Natural killer cell (primary cell): ENCODE measurements around the gene ADGRB3. TPM values are rescaled to one million over a fixed set of nuclear protein-coding genes. Genes with fewer than 3 reads are reported as not detected.
A peak's percentile ranks its signal among the peaks of the same experiment; 100 is the strongest.

Source experiments
- ATAC-seq, 3 donors: fragments of 150-1000 bp in 2 of 3; fragments of 200-7000 bp in 1 of 3; cut with Tn5 transposase; 1 replicate in 1 of 3; 2 replicates in 2 of 3; pipeline ENCODE4 v1.10.0; 2021; ENCODE audit warnings: mild to moderate bottlenecking in 2 of 3, moderate library complexity in 2 of 3
- DNase-seq, 2 donors: peaks; one replicate each; pipeline versions ENCODE4 v3.0.0 to v3.0.0-alpha.2; 2013 to 2021; ENCODE audit warnings: mixed read lengths in 1 of 2
- H3K27ac ChIP-seq: one replicate; pipeline ENCODE4 v1.5.1; 2013; ENCODE audit warnings: mild to moderate bottlenecking, low read length
- H3K27me3 ChIP-seq: one replicate; pipeline ENCODE4 v1.6.1; 2013; ENCODE audit warnings: low read length; ENCODE audit not compliant: control insufficient read depth, insufficient read depth
- H3K36me3 ChIP-seq: one replicate; pipeline ENCODE4 v1.6.1; 2013; ENCODE audit warnings: low read length; ENCODE audit not compliant: control insufficient read depth, insufficient read depth
- H3K4me1 ChIP-seq: one replicate; pipeline ENCODE4 v1.6.1; 2013; ENCODE audit warnings: low read length; ENCODE audit not compliant: control insufficient read depth, insufficient read depth
- H3K4me3 ChIP-seq: one replicate; pipeline ENCODE4 v1.5.1; 2013; ENCODE audit warnings: low read length
- H3K9me3 ChIP-seq: one replicate; pipeline ENCODE4 v1.6.1; 2013; ENCODE audit warnings: low read length; ENCODE audit not compliant: control insufficient read depth, insufficient read depth
- H3K27ac Mint-ChIP-seq, 2 donors: one replicate each; pipeline ENCODE4 v1.8.0; 2022; ENCODE audit warnings: mild to moderate bottlenecking in 2 of 2, mixed read lengths in 2 of 2, moderate library complexity in 1 of 2
- H3K27me3 Mint-ChIP-seq, 2 donors: one replicate each; pipeline ENCODE4 v1.8.0; 2022; ENCODE audit warnings: low read depth in 2 of 2, mixed read lengths in 2 of 2
- H3K36me3 Mint-ChIP-seq: one replicate; pipeline ENCODE4 v1.8.0; 2022; ENCODE audit warnings: mixed read lengths
- H3K4me1 Mint-ChIP-seq, 2 donors: one replicate each; pipeline ENCODE4 v1.8.0; 2022; ENCODE audit warnings: mixed read lengths in 2 of 2
- H3K4me3 Mint-ChIP-seq: one replicate; pipeline ENCODE4 v1.8.0; 2022; ENCODE audit warnings: mild to moderate bottlenecking, moderate library complexity, mixed read lengths
- H3K9me3 Mint-ChIP-seq, 2 donors: one replicate each; pipeline ENCODE4 v1.8.0; 2022; ENCODE audit warnings: mixed read lengths in 2 of 2
- WGBS: methylation state at CpG from one replicate; pipeline ENCODE4 v1.1.7; 2013; ENCODE audit warnings: missing lambda C conversion rate; ENCODE audit not compliant: insufficient coverage; 5-methylcytosine and 5-hydroxymethylcytosine counted together
- intact Hi-C: fragments of 100-400 bp; cut with micrococcal nuclease; formaldehyde crosslinking; loops from one replicate; pipeline ENCODE4 v1.14.2; 2022
- total RNA-seq, 4 donors: library from RNA; stranded (reverse); fragments of 120-200 nt in 1 of 4; gene quantifications; one replicate each; pipeline versions ENCODE4 v1.2.3 to v1.2.4, GENCODE V29; 2013 to 2022
- TF ChIP-seq, protein P1 (sequence below): fragments of 200-600 bp; IDR thresholded peaks from one replicate; pipeline ENCODE4 v1.8.0; 2022; ENCODE audit warnings: antibody characterized with exemption

Gene ADGRB3
- total RNA-seq, 3 donors from 2014 or later (not counting 1 experiment from before 2014, with no cell fraction given): not detected

DNA sequence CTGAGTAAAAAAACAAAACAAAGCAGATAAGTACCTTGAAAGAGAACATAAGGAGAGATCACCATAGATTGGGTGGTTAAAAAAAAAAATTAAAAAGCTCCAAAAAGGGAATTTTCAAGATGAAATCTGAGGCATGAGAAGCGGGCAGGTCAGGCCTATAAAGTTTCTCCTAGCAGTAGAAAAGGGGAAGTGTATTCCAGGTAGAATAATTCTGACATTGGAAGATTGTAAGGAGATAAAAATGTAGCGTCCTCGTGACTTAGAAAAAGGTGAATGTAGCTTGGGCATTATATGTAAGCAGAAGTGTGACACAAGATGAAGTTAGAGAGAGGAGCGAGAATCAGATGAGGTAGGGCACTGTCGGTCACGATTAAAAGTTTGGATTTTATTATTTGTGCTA, 9.1 kb upstream of the ADGRB3 start:
- Histone ChIP-seq H3K4me1 (no peaks in the 10 kb centered on the region), H3K27me3 (no peaks in the 10 kb centered on the region), H3K4me3 (no peak overlapping the region), H3K27ac (no peak overlapping the region), H3K36me3 (no peaks in the 10 kb centered on the region), H3K9me3 (no peaks in the 10 kb centered on the region)
- Mint-ChIP-seq H3K4me1 (no peaks in the 10 kb centered on the region), H3K4me3 (no peak overlapping the region), H3K9me3 (peaks cover 21 to 36% of the 10 kb centered on the region in 2 donors), H3K27ac (no peak overlapping the region), H3K27me3 (no peaks in the 10 kb centered on the region), H3K36me3 (no peaks in the 10 kb centered on the region)
- 85% methylated on average over 6 of the region's 6 CpGs for WGBS
- no peak for DNase-seq
- intact Hi-C loops: no loop called here
- no peak for ATAC-seq
- TF ChIP-seq, protein P1, sequence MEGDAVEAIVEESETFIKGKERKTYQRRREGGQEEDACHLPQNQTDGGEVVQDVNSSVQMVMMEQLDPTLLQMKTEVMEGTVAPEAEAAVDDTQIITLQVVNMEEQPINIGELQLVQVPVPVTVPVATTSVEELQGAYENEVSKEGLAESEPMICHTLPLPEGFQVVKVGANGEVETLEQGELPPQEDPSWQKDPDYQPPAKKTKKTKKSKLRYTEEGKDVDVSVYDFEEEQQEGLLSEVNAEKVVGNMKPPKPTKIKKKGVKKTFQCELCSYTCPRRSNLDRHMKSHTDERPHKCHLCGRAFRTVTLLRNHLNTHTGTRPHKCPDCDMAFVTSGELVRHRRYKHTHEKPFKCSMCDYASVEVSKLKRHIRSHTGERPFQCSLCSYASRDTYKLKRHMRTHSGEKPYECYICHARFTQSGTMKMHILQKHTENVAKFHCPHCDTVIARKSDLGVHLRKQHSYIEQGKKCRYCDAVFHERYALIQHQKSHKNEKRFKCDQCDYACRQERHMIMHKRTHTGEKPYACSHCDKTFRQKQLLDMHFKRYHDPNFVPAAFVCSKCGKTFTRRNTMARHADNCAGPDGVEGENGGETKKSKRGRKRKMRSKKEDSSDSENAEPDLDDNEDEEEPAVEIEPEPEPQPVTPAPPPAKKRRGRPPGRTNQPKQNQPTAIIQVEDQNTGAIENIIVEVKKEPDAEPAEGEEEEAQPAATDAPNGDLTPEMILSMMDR: no peak

DNA sequence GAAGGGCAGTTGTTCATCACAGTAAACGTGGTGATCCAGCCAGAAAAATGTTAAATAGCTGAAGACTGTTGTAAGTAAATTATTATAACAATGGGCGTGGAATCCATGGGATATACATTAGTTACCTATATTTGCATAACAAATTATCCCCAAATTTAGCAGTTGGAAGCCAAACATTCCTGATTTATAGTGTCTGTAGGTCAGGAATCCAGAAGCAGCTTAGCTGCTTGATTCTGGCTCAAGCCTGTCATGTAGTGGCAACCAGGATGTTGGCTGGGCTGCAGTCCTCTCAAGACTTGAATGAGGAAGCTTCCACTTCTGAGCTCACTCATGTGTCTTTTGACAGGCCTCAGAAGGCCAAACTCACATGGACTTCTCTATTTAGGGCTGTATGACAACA, 6.9 kb upstream of the ADGRB3 start:
- no peaks in the 10 kb centered on the region for H3K27me3 Mint-ChIP-seq
- H3K4me1 Mint-ChIP-seq: no peaks in the 10 kb centered on the region
- 57% methylated on average over 1 of the region's 2 CpGs for WGBS
- intact Hi-C loops: no loop called here
- Histone ChIP-seq H3K4me1 (no peaks in the 10 kb centered on the region), H3K4me3 (no peak overlapping the region), H3K27ac (no peak overlapping the region), H3K9me3 (no peaks in the 10 kb centered on the region), H3K27me3 (peaks cover 2% of the 10 kb centered on the region), H3K36me3 (no peaks in the 10 kb centered on the region)
- no peaks in the 10 kb centered on the region for H3K36me3 Mint-ChIP-seq
- H3K4me3 Mint-ChIP-seq: no peak overlapping the region
- ATAC-seq (no peak), DNase-seq (no peak)
- TF ChIP-seq, protein P1: no peak
- peaks cover 21 to 36% of the 10 kb centered on the region in 2 donors for H3K9me3 Mint-ChIP-seq
- H3K27ac Mint-ChIP-seq: no peak overlapping the region

DNA sequence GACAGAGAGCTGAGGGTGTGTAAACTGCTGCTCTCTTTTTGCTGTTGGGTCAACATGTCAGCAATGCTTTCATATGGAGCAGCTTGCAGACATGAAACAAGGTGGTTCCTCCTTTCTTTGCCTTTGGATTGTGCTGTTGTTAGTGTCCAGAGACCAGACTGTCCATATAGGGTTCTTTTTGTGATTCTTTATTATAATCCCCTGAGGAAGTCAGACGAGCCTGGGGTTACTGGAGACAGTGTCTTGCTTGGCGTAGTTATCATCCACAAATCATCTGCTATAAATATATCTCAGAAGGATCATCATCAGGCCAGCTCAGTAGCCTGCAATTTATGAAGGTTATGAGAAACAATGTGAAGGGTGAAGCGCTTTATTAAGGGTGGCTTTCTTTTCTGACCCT, 2.3 kb upstream of the ADGRB3 start:
- TF ChIP-seq, protein P1: no peak
- peaks cover 17% of the 10 kb centered on the region for H3K4me1 ChIP-seq
- no peak for ATAC-seq
- H3K9me3 ChIP-seq: no peaks in the 10 kb centered on the region
- 73% methylated on average over 2 of the region's 3 CpGs for WGBS
- DNase-seq: no peak
- no peaks in the 10 kb centered on the region for H3K36me3 Mint-ChIP-seq
- H3K27ac ChIP-seq: no peak overlapping the region
- peaks cover 9 to 11% of the 10 kb centered on the region in 2 donors for H3K9me3 Mint-ChIP-seq
- intact Hi-C loops: no loop called here
- no peak overlapping the region for H3K27ac Mint-ChIP-seq
- H3K4me3 Mint-ChIP-seq: no peak overlapping the region
- H3K27me3 ChIP-seq: peaks cover 16% of the 10 kb centered on the region
- no peak overlapping the region for H3K4me3 ChIP-seq
- H3K36me3 ChIP-seq: no peaks in the 10 kb centered on the region
- peaks cover 26 to 28% of the 10 kb centered on the region in 2 donors for H3K4me1 Mint-ChIP-seq
- H3K27me3 Mint-ChIP-seq: peaks cover 22 to 32% of the 10 kb centered on the region in 2 donors

DNA sequence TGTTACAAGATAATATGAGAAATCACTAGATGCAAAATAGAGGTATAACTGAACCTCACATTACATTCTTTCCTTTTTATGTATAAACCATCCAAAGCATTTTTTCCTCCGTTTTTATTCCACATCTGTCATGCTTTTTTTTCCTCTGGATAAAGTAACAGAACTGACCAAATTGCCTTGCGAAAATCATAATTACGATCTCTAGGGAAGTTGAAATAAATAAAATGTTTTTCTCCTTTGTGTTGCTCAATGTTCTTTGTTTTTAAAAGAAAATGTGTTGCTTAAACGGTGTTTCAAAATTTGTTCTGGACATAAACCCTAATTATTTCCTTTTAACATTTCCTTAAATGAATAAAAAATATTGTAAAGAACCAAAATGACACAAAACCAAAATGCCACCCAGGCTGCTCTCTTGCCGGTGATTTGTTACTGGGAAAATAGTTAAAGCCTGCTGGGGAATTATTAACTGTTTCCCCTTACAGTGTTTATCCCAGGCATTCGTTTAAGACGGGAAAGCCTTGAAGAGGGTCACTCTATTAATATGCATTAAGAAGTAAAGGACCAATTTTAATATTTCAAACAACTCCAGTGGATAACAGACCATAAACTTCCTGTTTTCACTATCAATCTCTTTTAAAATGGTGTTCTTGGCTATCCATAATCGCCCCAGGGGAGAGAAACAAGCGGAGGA, 1.7 kb upstream of the ADGRB3 start:
- H3K4me3 ChIP-seq: no peak overlapping the region
- H3K4me3 Mint-ChIP-seq: peak overlapping the region; percentile 79

More for the DNA sequence above, 1.7 kb upstream of the ADGRB3 start:
- Mint-ChIP-seq H3K36me3 (no peaks in the 10 kb centered on the region), H3K9me3 (peaks cover 9 to 11% of the 10 kb centered on the region in 2 donors), H3K27me3 (peaks cover 22 to 32% of the 10 kb centered on the region in 2 donors), H3K27ac (no peak overlapping the region), H3K4me1 (peaks cover 26 to 28% of the 10 kb centered on the region in 2 donors)
- Histone ChIP-seq H3K36me3 (no peaks in the 10 kb centered on the region), H3K27ac (no peak overlapping the region), H3K4me1 (peaks cover 17% of the 10 kb centered on the region), H3K27me3 (peaks cover 16% of the 10 kb centered on the region), H3K9me3 (no peaks in the 10 kb centered on the region)
- TF ChIP-seq, protein P1: no peak
- no peak for DNase-seq
- WGBS: 65% methylated on average over 2 of the region's 9 CpGs
- ATAC-seq: no peak
- intact Hi-C loops: no loop called here
